ENCODE results near the gene THYN1.

DNA sequence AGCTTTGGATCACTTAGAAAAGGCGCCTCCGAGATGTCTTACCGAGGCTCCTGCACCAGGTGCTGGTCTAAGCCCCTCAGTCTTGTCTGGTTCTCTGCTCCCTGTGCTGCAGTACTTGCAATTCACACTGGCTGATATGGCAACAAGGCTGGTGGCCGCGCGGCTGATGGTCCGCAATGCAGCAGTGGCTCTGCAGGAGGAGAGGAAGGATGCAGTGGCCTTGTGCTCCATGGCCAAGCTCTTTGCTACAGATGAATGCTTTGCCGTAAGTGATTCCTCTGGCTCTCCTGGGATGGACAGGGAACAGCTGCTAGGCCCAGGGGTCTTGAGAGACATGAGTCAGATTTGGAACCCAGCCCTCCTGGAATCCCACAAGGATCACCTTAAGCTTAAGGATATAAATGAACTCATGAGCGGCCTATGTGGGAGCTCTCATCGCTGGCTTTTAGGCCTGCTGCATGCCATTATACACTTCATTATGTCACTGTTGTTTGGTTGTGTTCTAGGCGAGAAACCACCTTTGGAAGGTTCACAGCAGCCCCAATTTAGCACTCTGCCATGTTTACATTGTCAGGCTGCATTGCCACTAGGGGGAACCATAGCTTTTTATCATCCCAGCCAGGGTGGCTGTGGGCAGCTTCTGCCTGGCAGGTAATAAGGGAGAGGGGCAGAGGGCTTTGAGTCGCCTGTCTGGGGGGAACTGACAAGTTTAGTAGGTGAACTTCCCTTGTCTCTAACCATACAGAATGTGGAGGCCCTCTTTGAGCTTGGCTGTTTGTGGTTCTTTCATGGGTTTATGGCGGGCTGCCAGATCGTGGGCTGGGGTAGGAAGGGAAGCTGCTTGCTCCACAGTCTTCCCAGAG is 8.7 kb upstream of the THYN1 start:
- no peak for TF ChIP-seq POLR2A (IDR thresholded peaks at IDR 0.05)
- TF ChIP-seq, protein P1, sequence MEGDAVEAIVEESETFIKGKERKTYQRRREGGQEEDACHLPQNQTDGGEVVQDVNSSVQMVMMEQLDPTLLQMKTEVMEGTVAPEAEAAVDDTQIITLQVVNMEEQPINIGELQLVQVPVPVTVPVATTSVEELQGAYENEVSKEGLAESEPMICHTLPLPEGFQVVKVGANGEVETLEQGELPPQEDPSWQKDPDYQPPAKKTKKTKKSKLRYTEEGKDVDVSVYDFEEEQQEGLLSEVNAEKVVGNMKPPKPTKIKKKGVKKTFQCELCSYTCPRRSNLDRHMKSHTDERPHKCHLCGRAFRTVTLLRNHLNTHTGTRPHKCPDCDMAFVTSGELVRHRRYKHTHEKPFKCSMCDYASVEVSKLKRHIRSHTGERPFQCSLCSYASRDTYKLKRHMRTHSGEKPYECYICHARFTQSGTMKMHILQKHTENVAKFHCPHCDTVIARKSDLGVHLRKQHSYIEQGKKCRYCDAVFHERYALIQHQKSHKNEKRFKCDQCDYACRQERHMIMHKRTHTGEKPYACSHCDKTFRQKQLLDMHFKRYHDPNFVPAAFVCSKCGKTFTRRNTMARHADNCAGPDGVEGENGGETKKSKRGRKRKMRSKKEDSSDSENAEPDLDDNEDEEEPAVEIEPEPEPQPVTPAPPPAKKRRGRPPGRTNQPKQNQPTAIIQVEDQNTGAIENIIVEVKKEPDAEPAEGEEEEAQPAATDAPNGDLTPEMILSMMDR (IDR thresholded peaks at IDR 0.05), result peak in 1 of 4 experiments; percentile 6

Measured in uterus (tissue), 2 donors.